ENCODE results near the gene KIF16B. TPM values are rescaled to one million over a fixed set of nuclear protein-coding genes. Genes with fewer than 3 reads are reported as not detected.

Gene KIF16B
- total and polyA plus RNA-seq, 4 donors, result 5.9 to 20.3 (median 9.6) TPM

- H3K27ac ChIP-seq (ENCODE audit: low read depth in 1 of 2, low read length in 1 of 2), result no peak overlapping the region
- H3K9me3 ChIP-seq (ENCODE audit: control insufficient read depth in 4 of 4, insufficient read depth in 3 of 4, low read length in 3 of 4), result no peaks in the 10 kb centered on the region
- no peak for TF ChIP-seq CTCF (IDR thresholded peaks at IDR 0.05; ENCODE audit: control extremely low read depth, extremely low read depth)
- peaks cover 0 to 13% (median 6%) of the 10 kb centered on the region in 4 donors for H3K36me3 ChIP-seq (ENCODE audit: control insufficient read depth in 4 of 4, insufficient read depth in 4 of 4, low read length in 4 of 4)
- peaks cover 0 to 3% (median 0%) of the 10 kb centered on the region in 5 donors for H3K4me1 ChIP-seq (ENCODE audit: control insufficient read depth in 5 of 5, insufficient read depth in 5 of 5, low read length in 5 of 5)
- 69 to 93% methylated on average over 2 of the region's 2 CpGs for WGBS, 2 donors
- ATAC-seq (ENCODE audit: insufficient read depth, low FRiP score) (no peak), DNase-seq (no peak)
- H3K4me3 ChIP-seq, result no peak overlapping the region
- no peaks in the 10 kb centered on the region for H3K27me3 ChIP-seq (ENCODE audit: control insufficient read depth in 3 of 3, insufficient read depth in 3 of 3, low read length in 2 of 3)
- H3K9ac ChIP-seq (ENCODE audit: insufficient read depth in 1 of 2, low read length in 2 of 2), result no peak overlapping the region
Measured at GRCh38 chr20:16515046-16515445, 58.2 kb downstream of the KIF16B start.

- Histone ChIP-seq H3K27me3 (ENCODE audit: control insufficient read depth in 3 of 3, insufficient read depth in 3 of 3, low read length in 2 of 3) (no peaks in the 10 kb centered on the region), H3K4me3 (no peak overlapping the region), H3K4me1 (ENCODE audit: control insufficient read depth in 5 of 5, insufficient read depth in 5 of 5, low read length in 5 of 5) (peaks cover 0 to 3% (median 0%) of the 10 kb centered on the region in 5 donors), H3K9ac (ENCODE audit: insufficient read depth in 1 of 2, low read length in 2 of 2) (no peak overlapping the region), H3K9me3 (ENCODE audit: control insufficient read depth in 4 of 4, insufficient read depth in 3 of 4, low read length in 3 of 4) (no peaks in the 10 kb centered on the region), H3K27ac (ENCODE audit: low read depth in 1 of 2, low read length in 1 of 2) (no peak overlapping the region), H3K36me3 (ENCODE audit: control insufficient read depth in 4 of 4, insufficient read depth in 4 of 4, low read length in 4 of 4) (peaks cover 0 to 13% (median 6%) of the 10 kb centered on the region in 4 donors)
- no peak for ATAC-seq (ENCODE audit: insufficient read depth, low FRiP score)
- DNase-seq, result peak in 1 of 3 donors; percentile 14
- 9 to 31% methylated on average over 4 of the region's 4 CpGs for WGBS, 2 donors
- TF ChIP-seq CTCF (IDR thresholded peaks at IDR 0.05; ENCODE audit: control extremely low read depth, extremely low read depth), result no peak
Measured at GRCh38 chr20:16514140-16514539, 59.1 kb downstream of the KIF16B start.

- no peak overlapping the region for H3K27ac ChIP-seq (ENCODE audit: low read depth in 1 of 2, low read length in 1 of 2)
- 89 to 93% methylated on average over 8 of the region's 8 CpGs for WGBS, 2 donors
- H3K27me3 ChIP-seq (ENCODE audit: control insufficient read depth in 3 of 3, insufficient read depth in 3 of 3, low read length in 2 of 3), result no peaks in the 10 kb centered on the region
- no peak for ATAC-seq (ENCODE audit: insufficient read depth, low FRiP score)
- no peak for DNase-seq
- H3K36me3 ChIP-seq (ENCODE audit: control insufficient read depth in 4 of 4, insufficient read depth in 4 of 4, low read length in 4 of 4), result peaks cover 11 to 22% (median 16%) of the 10 kb centered on the region in 4 donors
- no peaks in the 10 kb centered on the region for H3K9me3 ChIP-seq (ENCODE audit: control insufficient read depth in 4 of 4, insufficient read depth in 3 of 4, low read length in 3 of 4)
- no peak overlapping the region for H3K9ac ChIP-seq (ENCODE audit: insufficient read depth in 1 of 2, low read length in 2 of 2)
- H3K4me1 ChIP-seq (ENCODE audit: control insufficient read depth in 5 of 5, insufficient read depth in 5 of 5, low read length in 5 of 5), result no peaks in the 10 kb centered on the region
- TF ChIP-seq CTCF (IDR thresholded peaks at IDR 0.05; ENCODE audit: control extremely low read depth, extremely low read depth), result no peak
- H3K4me3 ChIP-seq, result no peak overlapping the region
Measured at GRCh38 chr20:16505894-16506293, 67.4 kb downstream of the KIF16B start.

GRCh38 chr20:16501301-16501700, 71.9 kb downstream of the KIF16B start:
- peak in 1 of 3 donors; percentile 50 for DNase-seq
- H3K4me3 ChIP-seq, result no peak overlapping the region
- 73 to 74% methylated on average over 2 of the region's 2 CpGs for WGBS, 2 donors

More at GRCh38 chr20:16501301-16501700, 71.9 kb downstream of the KIF16B start:
- H3K27me3 ChIP-seq (ENCODE audit: control insufficient read depth in 3 of 3, insufficient read depth in 3 of 3, low read length in 2 of 3), result no peaks in the 10 kb centered on the region
- no peak overlapping the region for H3K27ac ChIP-seq (ENCODE audit: low read depth in 1 of 2, low read length in 1 of 2)
- H3K4me1 ChIP-seq (ENCODE audit: control insufficient read depth in 5 of 5, insufficient read depth in 5 of 5, low read length in 5 of 5), result no peaks in the 10 kb centered on the region
- no peak for TF ChIP-seq CTCF (IDR thresholded peaks at IDR 0.05; ENCODE audit: control extremely low read depth, extremely low read depth)
- H3K9ac ChIP-seq (ENCODE audit: insufficient read depth in 1 of 2, low read length in 2 of 2), result no peak overlapping the region
- ATAC-seq (ENCODE audit: insufficient read depth, low FRiP score), result no peak
- H3K9me3 ChIP-seq (ENCODE audit: control insufficient read depth in 4 of 4, insufficient read depth in 3 of 4, low read length in 3 of 4), result no peaks in the 10 kb centered on the region
- H3K36me3 ChIP-seq (ENCODE audit: control insufficient read depth in 4 of 4, insufficient read depth in 4 of 4, low read length in 4 of 4), result peaks cover 5 to 12% (median 9%) of the 10 kb centered on the region in 4 donors
